ENCODE results near the gene BIK.
"Not testable (repeated sequence)": the region's sequence is repeated elsewhere in the genome, so short reads cannot be mapped to it uniquely, and the experiment has no call there.

BIK gene

GRCh38 chr22:43104056-43104625 lies 6.4 kb upstream of the BIK start:
- in situ Hi-C loops (cut with MboI; ENCODE audit: low sequenced_read_pairs) = not testable (repeated sequence)

GRCh38 chr22:43104950-43105349 lies 5.6 kb upstream of the BIK start:
- in situ Hi-C loops (cut with MboI; ENCODE audit: low sequenced_read_pairs) = not testable (repeated sequence)

- in situ Hi-C loops (cut with MboI; ENCODE audit: low sequenced_read_pairs) = no loop called here
Measured at GRCh38 chr22:43106302-43106701, 4.2 kb upstream of the BIK start.

GRCh38 chr22:43109511-43109910 lies 1.0 kb upstream of the BIK start:
- in situ Hi-C loops (cut with MboI; ENCODE audit: low sequenced_read_pairs) = no loop called here

- in situ Hi-C loops (cut with MboI; ENCODE audit: low sequenced_read_pairs) = no loop called here
Measured at GRCh38 chr22:43109921-43110443, 568 bp upstream of the BIK start.

- in situ Hi-C loops (cut with MboI; ENCODE audit: low sequenced_read_pairs) = no loop called here
Measured at GRCh38 chr22:43110927-43111623, 525 bp downstream of the BIK start.

GRCh38 chr22:43113526-43114251 lies 3.1 kb downstream of the BIK start:
- in situ Hi-C loops (cut with MboI; ENCODE audit: low sequenced_read_pairs) = no loop called here

- in situ Hi-C loops (cut with MboI; ENCODE audit: low sequenced_read_pairs) = no loop called here
Measured at GRCh38 chr22:43114958-43115357, 4.4 kb downstream of the BIK start.

- in situ Hi-C loops (cut with MboI; ENCODE audit: low sequenced_read_pairs) = no loop called here
Measured at GRCh38 chr22:43116932-43117331, 6.4 kb downstream of the BIK start.

- in situ Hi-C loops (cut with MboI; ENCODE audit: low sequenced_read_pairs) = no loop called here
Measured at GRCh38 chr22:43118024-43118849, 7.7 kb downstream of the BIK start.

GRCh38 chr22:43118953-43119458 lies 8.5 kb downstream of the BIK start:
- in situ Hi-C loops (cut with MboI; ENCODE audit: low sequenced_read_pairs) = no loop called here

- in situ Hi-C loops (cut with MboI; ENCODE audit: low sequenced_read_pairs) = no loop called here
Measured at GRCh38 chr22:43126501-43127165, 16.1 kb downstream of the BIK start.

- in situ Hi-C loops (cut with MboI; ENCODE audit: low sequenced_read_pairs) = no loop called here
Measured at GRCh38 chr22:43127166-43127908, 16.8 kb downstream of the BIK start.

GRCh38 chr22:43128116-43128515 lies 17.6 kb downstream of the BIK start:
- in situ Hi-C loops (cut with MboI; ENCODE audit: low sequenced_read_pairs) = no loop called here

GRCh38 chr22:43128928-43129424 lies 18.4 kb downstream of the BIK start:
- in situ Hi-C loops (cut with MboI; ENCODE audit: low sequenced_read_pairs) = no loop called here

- in situ Hi-C loops (cut with MboI; ENCODE audit: low sequenced_read_pairs) = no loop called here
Measured at GRCh38 chr22:43129426-43130425, 19.2 kb downstream of the BIK start.

GRCh38 chr22:43131773-43132501 lies 21.4 kb downstream of the BIK start:
- in situ Hi-C loops (cut with MboI; ENCODE audit: low sequenced_read_pairs) = no loop called here

GRCh38 chr22:43133401-43133800 lies 22.9 kb downstream of the BIK start:
- in situ Hi-C loops (cut with MboI; ENCODE audit: low sequenced_read_pairs) = no loop called here
